Measurements from ENCODE around the gene ZNRD2.

DNA sequence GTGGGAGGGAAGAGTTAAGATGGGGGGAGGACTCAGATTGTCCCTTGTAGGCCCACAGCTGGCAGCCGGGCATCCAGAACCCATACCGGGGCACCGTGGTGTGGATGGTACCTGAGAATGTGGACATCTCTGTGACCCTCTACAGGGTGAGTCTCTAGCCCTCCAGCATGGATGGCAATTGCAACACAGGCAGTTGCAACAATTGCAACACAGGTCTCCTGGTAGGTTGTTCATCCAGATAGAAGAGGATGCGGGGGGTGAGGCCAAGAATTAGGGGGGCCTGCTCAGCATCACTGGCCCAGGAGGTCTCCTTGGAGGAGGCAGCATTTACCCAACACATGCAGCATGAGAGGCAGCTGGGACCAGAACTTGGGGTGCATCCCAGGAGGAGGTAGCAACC is 9.0 kb downstream of the ZNRD2 start:
- TF ChIP-seq, protein P1, sequence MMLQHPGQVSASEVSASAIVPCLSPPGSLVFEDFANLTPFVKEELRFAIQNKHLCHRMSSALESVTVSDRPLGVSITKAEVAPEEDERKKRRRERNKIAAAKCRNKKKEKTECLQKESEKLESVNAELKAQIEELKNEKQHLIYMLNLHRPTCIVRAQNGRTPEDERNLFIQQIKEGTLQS (IDR thresholded peaks at IDR 0.05; ENCODE audit: borderline replicate concordance, extremely low read depth, low read depth, low read length), result no peak
- TF ChIP-seq, protein P2, sequence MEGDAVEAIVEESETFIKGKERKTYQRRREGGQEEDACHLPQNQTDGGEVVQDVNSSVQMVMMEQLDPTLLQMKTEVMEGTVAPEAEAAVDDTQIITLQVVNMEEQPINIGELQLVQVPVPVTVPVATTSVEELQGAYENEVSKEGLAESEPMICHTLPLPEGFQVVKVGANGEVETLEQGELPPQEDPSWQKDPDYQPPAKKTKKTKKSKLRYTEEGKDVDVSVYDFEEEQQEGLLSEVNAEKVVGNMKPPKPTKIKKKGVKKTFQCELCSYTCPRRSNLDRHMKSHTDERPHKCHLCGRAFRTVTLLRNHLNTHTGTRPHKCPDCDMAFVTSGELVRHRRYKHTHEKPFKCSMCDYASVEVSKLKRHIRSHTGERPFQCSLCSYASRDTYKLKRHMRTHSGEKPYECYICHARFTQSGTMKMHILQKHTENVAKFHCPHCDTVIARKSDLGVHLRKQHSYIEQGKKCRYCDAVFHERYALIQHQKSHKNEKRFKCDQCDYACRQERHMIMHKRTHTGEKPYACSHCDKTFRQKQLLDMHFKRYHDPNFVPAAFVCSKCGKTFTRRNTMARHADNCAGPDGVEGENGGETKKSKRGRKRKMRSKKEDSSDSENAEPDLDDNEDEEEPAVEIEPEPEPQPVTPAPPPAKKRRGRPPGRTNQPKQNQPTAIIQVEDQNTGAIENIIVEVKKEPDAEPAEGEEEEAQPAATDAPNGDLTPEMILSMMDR (IDR thresholded peaks at IDR 0.05 in 2 of 3, conservative IDR thresholded peaks at IDR 0.05 in 1 of 3; ENCODE audit: control insufficient read depth in 2 of 3, extremely low read depth in 1 of 3, insufficient read depth in 1 of 3, low read depth in 3 of 3, low read length in 3 of 3), result no peak
- TF ChIP-seq, protein P3, sequence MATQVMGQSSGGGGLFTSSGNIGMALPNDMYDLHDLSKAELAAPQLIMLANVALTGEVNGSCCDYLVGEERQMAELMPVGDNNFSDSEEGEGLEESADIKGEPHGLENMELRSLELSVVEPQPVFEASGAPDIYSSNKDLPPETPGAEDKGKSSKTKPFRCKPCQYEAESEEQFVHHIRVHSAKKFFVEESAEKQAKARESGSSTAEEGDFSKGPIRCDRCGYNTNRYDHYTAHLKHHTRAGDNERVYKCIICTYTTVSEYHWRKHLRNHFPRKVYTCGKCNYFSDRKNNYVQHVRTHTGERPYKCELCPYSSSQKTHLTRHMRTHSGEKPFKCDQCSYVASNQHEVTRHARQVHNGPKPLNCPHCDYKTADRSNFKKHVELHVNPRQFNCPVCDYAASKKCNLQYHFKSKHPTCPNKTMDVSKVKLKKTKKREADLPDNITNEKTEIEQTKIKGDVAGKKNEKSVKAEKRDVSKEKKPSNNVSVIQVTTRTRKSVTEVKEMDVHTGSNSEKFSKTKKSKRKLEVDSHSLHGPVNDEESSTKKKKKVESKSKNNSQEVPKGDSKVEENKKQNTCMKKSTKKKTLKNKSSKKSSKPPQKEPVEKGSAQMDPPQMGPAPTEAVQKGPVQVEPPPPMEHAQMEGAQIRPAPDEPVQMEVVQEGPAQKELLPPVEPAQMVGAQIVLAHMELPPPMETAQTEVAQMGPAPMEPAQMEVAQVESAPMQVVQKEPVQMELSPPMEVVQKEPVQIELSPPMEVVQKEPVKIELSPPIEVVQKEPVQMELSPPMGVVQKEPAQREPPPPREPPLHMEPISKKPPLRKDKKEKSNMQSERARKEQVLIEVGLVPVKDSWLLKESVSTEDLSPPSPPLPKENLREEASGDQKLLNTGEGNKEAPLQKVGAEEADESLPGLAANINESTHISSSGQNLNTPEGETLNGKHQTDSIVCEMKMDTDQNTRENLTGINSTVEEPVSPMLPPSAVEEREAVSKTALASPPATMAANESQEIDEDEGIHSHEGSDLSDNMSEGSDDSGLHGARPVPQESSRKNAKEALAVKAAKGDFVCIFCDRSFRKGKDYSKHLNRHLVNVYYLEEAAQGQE (IDR thresholded peaks at IDR 0.05; ENCODE audit: low read depth, low read length), result no peak
- TF ChIP-seq POLR2A (IDR thresholded peaks at IDR 0.05; ENCODE audit: low read depth, low read length) (no peak), TAF1 (IDR thresholded peaks at IDR 0.05; ENCODE audit: borderline replicate concordance, low read depth, low read length) (no peak), JUNB (IDR thresholded peaks at IDR 0.05) (no peak), MTA3 (IDR thresholded peaks at IDR 0.05; ENCODE audit: borderline replicate concordance, low read length) (no peak), CEBPB (IDR thresholded peaks at IDR 0.05; ENCODE audit: borderline replicate concordance in 1 of 2, low read depth in 2 of 2, low read length in 2 of 2) (no peak), LARP7 (IDR thresholded peaks at IDR 0.05) (no peak)
